GM19043 (cell line): ENCODE results near the gene RFPL3.
"Not testable (repeated sequence)": the region's sequence is repeated elsewhere in the genome, so short reads cannot be mapped to it uniquely, and the experiment has no call there.

Experiments
- ATAC-seq: cut with Tn5 transposase; IDR thresholded peaks from one replicate; pipeline ENCODE4 v1.9.1; 2021; ENCODE audit warnings: low read depth; ENCODE audit not compliant: unreplicated experiment

The RFPL3 gene

DNA sequence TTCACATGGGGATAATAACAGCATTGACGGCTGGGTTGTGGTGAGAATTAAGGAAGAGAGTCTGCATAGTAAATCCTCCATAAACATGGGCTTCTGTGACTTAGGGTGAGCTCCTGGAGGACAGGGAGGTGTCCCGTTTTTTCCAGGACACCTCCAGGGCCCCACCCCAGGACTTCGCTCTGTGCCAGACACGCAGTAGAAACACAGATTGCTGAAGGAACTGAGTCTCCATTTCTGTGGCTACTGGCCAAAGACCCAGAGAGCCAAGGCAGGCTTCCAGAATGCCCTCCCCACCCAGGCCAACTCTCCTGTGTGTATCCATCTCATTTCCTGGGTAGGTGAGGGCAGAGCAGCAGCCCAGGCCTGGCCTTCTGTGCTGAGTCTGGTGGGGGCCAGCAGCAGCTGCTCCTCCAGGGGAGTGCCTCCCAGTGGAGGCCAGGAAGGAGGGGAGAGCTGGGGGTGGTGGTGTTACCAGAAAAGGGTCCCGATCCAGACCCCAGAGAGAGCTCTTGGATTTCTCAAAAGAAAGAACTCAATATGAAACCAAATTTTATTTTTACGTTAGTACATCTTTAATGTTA lies 9.5 kb upstream of the RFPL3 start:
- ATAC-seq, result no peak

- ATAC-seq, result not testable (repeated sequence)
Measured at GRCh38 chr22:32351875-32352274, 5.8 kb upstream of the RFPL3 start.

- ATAC-seq, result no peak
Measured at GRCh38 chr22:32352681-32353080, 5.0 kb upstream of the RFPL3 start.

DNA sequence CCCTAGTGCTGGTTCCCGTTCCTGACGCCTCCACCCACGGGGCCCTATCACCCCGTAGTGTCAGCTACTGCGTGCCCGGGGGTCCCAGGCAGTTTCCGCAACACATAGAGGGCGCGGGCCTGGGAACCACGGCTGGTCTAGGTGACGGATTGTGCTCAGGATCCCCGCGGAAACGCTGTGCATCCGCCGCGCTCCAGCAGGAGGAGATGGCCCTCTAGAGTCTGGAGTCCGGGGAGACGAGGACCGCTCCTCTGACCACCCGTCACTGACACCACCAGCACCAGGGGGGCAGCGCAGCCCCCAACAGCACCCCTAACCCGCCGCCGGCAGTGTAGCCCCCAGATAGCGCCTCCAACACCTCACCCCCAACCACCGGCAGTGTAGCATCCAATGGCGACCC lies 4.4 kb upstream of the RFPL3 start:
- no peak for ATAC-seq

DNA sequence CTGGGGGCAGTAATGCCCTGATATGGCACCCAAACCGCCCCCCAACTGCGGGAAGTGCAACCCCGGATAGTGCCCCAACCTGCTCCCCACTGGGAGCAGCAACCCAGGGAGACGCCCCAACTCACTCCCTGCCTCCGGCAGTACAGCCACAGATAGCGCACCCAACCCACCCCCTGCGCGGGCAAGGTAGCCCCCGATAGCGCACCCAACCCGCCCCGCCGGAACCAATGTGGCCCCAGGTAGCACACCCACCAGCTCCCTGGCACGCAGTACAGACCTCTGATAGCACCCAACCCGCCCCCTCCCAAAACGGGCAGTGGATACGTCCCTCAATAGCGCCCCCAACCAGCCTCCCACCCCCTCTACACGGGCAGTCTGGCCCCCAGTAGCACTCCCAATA lies 3.8 kb upstream of the RFPL3 start:
- ATAC-seq, result no peak

GRCh38 chr22:32354360-32355351 lies 3.0 kb upstream of the RFPL3 start:
- ATAC-seq, result no peak

- ATAC-seq, result no peak
Measured at GRCh38 chr22:32355760-32356159, 1.9 kb upstream of the RFPL3 start.

DNA sequence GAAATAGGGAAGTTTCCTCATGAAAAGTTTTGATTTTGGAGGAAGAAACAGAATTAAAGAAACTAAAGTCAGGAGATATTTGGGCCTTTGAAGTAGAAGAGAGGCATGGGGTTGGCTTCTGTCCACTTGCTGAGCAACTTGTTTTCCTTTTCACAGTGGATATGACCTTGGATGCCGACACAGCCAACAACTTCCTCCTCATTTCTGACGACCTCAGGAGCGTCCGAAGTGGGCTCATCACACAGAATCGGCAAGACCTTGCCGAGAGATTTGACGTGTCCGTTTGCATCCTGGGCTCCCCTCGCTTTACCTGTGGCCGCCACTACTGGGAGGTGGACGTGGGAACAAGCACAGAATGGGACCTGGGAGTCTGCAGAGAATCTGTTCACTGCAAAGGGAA lies 2.4 kb downstream of the RFPL3 start:
- not testable (repeated sequence) for ATAC-seq

- ATAC-seq, result no peak
Measured at GRCh38 chr22:32361257-32361656, 3.6 kb downstream of the RFPL3 start.

DNA sequence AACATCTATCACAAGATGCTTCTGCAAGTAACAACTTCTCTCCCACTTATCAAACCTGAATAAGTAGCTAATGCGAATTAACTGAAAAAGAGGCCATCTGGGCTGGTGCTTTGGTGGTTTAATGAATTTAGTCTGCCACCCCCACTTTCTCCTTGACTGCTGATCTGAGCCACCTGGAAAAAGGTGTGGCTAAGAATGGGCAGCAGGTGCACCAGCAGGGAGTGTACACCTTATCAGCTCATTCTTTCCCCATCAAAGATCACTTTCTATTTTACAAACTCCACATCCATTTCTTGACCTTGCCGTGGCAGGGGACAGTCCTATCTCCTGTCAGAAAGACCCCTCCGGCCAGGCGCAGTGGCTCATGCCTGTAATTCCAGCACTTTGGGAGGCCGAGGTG lies 6.5 kb downstream of the RFPL3 start:
- ATAC-seq, result no peak

- ATAC-seq, result no peak
Measured at GRCh38 chr22:32375678-32376450, 18.2 kb downstream of the RFPL3 start.

DNA sequence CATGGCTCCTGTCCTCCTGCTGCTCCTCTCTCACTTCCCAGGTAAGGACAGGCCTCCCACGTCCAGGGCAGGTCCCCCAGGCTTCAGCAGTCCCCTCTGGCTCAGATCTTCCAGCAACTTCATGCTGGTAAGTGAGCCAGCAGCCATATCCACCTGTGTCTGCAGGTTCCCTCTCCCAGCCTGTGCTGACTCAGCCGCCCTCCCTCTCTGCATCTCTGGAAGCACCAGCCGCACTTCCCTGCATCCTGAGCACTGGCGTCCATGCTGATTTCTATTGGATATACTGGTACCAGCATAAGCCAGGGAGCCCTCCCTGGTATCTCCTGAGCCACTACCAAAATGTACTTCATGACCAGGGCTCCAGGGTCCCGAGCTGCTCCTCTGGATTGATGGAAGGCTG lies 19.0 kb downstream of the RFPL3 start:
- ATAC-seq, result no peak

DNA sequence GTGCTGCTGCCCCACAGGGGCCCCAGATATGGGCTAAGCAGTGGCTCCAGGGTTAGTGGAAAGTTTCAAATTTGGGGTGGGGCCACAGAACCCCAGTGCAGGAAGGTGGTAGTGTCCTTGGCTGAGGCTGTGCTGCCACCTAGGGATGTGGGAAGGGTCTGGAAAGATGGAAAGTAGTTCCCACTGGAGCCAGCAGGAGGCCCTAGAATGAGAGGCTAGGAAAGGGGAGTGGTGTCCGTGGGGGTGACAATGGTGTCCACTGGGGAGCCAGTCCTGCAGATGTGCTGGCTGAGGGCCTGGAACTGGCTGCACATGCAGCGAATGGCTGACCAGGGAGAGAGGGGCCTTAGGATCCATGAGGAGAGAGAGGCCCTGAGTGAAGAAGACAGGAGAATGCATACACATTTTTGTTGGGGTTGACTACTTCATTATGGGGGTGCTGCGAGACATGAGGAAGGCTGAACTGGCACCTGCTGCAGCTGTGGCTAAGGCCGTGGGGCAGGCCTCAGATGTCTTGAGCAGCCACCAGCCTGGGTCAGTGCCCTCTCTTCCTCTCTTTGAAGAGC lies 21.1 kb downstream of the RFPL3 start:
- ATAC-seq, result no peak

DNA sequence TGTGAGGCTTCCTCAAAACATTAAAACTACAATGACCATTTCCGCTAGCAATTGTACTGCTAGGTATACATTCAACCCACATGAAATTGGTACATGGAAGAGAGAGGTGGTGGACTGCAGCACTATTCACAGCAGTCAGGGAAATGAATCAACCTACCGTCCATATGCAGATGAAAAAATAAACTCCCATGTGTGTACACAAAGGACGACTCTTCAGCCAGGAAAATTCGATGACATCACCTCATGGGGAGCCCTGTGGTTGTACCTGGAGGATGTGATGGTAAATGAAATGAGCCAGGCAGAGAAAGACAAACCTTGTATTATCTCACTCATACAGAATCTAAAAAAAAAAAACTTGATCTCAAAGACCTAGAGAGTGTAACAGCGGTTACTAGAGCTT lies 23.3 kb downstream of the RFPL3 start:
- ATAC-seq, result no peak

GRCh38 chr22:32385681-32386080 lies 28.0 kb downstream of the RFPL3 start:
- ATAC-seq, result no peak

GRCh38 chr22:32389685-32390084 lies 32.0 kb downstream of the RFPL3 start:
- ATAC-seq, result no peak

DNA sequence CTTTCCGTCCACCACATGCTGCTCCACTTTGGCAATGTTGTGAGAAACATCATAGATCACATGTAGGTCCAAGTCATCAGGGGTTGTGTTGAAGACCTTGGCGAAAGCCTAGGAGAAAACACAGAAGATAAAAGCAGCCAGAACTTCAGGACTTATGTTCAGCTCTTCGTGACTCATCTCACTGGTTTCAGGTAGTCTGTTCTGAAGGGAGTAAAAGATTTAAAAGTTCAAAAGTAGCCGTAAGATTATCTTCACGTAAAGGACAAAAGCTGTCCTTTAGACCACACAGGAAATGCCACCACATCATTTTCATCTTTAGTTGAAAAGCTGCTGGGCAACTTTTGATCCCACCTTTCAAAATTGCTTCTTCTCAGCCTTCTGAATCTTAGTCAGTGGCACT lies 37.4 kb downstream of the RFPL3 start:
- no peak for ATAC-seq

GRCh38 chr22:32396255-32396654 lies 38.6 kb downstream of the RFPL3 start:
- ATAC-seq, result no peak

GRCh38 chr22:32396746-32397145 lies 39.1 kb downstream of the RFPL3 start:
- ATAC-seq, result no peak

- no peak for ATAC-seq
Measured at GRCh38 chr22:32401486-32401885, 43.8 kb downstream of the RFPL3 start.

GRCh38 chr22:32404021-32404420 lies 46.4 kb downstream of the RFPL3 start:
- no peak for ATAC-seq
